Amniotic stem cell (primary cell): Measurements from ENCODE around the gene DPM2.

Source experiments
- DNase-seq: peaks from one replicate; lab custom pipeline; 2025; lab: John Stamatoyannopoulos, UW

Gene DPM2

GRCh38 chr9:127936347-127936852 lies 1.3 kb downstream of the DPM2 start:
- no peak for DNase-seq

DNA sequence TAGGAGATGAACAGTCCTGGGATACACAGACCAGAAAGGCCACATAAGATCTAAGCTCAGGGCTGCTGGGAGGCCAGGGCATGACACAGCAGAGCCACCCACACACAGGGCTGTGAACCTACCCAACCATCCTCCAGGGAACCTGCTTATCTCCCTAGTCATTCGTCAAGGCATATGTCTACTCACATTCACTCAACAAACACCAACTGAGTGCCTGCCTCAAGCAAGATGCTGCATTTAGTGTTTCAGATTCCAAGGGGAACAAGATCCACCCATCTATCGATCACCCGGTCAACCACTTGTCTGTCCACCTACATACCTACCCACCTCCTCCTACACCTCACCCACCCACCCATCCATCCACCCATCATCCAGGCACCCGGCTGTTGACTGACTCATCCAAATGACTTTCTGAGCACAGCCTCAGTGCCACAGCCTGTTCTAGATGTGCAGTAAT lies 1.9 kb downstream of the DPM2 start:
- DNase-seq, result no peak

GRCh38 chr9:127934986-127935385 lies 2.7 kb downstream of the DPM2 start:
- no peak for DNase-seq

DNA sequence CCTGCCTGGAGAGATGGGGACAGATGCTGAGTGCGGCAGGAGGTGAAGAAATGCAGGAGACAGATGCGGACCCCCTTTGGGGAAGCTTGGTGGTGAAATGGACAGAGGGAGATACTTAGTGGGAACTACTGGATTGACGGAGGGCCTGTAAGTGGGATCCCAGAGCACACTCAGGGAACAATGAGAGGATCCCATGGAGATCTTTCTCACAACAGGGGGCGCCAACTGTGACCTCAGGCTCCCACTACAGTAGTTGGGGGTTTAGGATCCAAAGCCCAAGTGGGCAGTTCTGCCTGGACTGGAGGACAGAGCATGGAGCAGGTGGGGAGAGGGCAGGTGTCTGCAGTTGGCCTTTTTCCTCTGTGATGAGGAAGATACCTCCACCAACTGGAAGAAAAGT lies 3.4 kb downstream of the DPM2 start:
- no peak for DNase-seq

- peak; percentile 42 for DNase-seq
These were observed 6.4 kb downstream of the DPM2 start for GRCh38 chr9:127931092-127931881.

- DNase-seq, result peak; percentile 73
These were observed 7.2 kb downstream of the DPM2 start, which contains the start of gene PIP5KL1 for GRCh38 chr9:127930231-127931091. Gene PIP5KL1, minus strand, starts transcription at chr9:127930777. Its CDS starts 25 bp downstream, at chr9:127930752.

DNA sequence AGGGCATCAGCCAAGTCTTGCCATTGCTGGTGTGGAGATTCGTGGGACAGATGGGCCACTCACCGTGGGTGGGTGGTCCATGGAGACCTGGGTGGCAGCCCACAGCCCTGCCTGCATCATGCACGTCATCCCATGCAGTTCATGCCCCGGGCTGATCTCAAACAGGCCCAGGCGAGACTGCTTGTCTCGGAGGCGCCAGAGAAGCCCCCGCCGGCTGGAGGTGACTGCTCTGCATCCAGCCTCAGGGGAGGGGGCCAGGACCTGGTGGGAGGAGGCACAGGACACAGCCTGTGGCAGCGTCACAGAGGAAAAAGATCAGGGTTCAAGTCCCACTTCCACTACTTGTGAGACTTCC lies 8.1 kb downstream of the DPM2 start:
- DNase-seq, result no peak

GRCh38 chr9:127928676-127929624 lies 8.7 kb downstream of the DPM2 start:
- no peak for DNase-seq

- DNase-seq, result no peak
These were observed 9.5 kb downstream of the DPM2 start for GRCh38 chr9:127927988-127928675.

- DNase-seq, result no peak
These were observed 10.3 kb downstream of the DPM2 start for GRCh38 chr9:127927201-127927987.

DNA sequence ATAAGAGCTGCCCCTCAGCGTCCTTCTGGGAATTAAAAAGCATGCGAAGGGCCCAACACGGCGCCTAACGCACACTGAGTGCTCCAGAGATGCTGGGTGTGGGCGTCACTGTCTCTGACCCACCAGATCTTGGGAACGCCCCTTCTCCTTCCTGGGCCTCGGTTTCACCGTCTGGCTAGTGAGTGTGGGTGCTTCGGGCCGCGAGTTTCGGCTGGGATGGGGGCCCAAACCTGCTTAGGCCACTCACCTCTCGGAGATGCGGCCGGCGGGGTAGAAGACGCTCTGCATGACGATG lies 10.8 kb downstream of the DPM2 start:
- no peak for DNase-seq

- no peak for DNase-seq
These were observed 11.4 kb downstream of the DPM2 start for GRCh38 chr9:127925959-127926905.

DNA sequence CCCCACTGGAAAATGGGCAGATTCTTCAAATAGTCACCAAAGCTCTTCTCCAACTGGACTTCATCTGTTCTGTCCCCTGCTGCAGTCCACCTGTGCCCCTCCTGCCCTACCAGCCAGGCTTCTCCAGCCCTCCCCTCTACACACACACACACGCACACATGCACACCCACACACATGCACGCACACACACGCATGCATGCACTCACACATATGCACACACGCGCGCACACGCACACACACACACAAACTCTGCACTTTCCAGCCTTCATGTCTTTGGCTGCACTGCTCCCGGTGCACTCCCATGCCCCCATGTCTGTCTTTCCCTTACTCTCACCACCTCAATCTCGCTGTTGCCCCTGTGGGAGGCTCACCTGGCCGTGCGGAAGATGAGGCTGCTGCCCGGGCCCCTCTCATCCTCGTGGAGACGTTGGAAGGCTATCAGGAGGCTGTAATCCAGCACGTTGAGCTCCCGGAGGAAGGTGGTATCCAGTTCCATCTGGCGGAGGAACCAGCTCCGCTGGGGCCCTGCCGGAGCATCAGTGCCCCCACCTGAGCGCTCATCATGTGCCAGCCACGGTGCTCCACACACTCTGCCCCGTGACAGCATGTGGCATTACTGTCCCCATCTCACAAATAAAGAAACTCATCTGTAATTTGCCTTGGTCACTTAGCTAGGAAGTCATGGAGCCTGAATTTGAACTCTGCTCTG lies 12.8 kb downstream of the DPM2 start:
- DNase-seq, result no peak

- DNase-seq, result peak; percentile 88
These were observed 13.9 kb downstream of the DPM2 start for GRCh38 chr9:127923771-127924170.

GRCh38 chr9:127923046-127923445 lies 14.6 kb downstream of the DPM2 start:
- no peak for DNase-seq

GRCh38 chr9:127921557-127922120 lies 16.0 kb downstream of the DPM2 start:
- no peak for DNase-seq

GRCh38 chr9:127920794-127921193 lies 16.9 kb downstream of the DPM2 start:
- no peak for DNase-seq

- peak; percentile 99 for DNase-seq
These were observed 18.3 kb downstream of the DPM2 start for GRCh38 chr9:127919253-127919815.
